DND-41 (cell line): ENCODE data around the gene SPTBN4.

ENCODE experiments used
- ATAC-seq: fragments of 200-7000 bp; cut with Tn5 transposase; 3 replicates; pipeline ENCODE4 v1.9.1; 2021; ENCODE audit warnings: low read depth; ENCODE audit not compliant: insufficient read depth
- DNase-seq: peaks from one replicate; pipeline ENCODE4 v3.0.0-alpha.2; 2020
- H2AFZ ChIP-seq: 2 replicates; pipeline ENCODE4 v1.6.0; 2012; ENCODE audit warnings: low read depth, low read length
- H3K27ac ChIP-seq: 2 replicates; pipeline ENCODE4 v1.5.1; 2012; ENCODE audit warnings: low read length, inconsistent platforms
- H3K27me3 ChIP-seq: fragments of 200-600 bp; sonication (generic); 2 replicates; pipeline ENCODE4 v1.6.0; 2012; ENCODE audit warnings: low read length, mild to moderate bottlenecking, inconsistent platforms; ENCODE audit not compliant: insufficient read depth, poor library complexity
- H3K36me3 ChIP-seq: 2 replicates; pipeline ENCODE4 v1.5.1; 2012; ENCODE audit warnings: low read length, inconsistent platforms; ENCODE audit not compliant: insufficient read depth
- H3K4me1 ChIP-seq: 2 replicates; pipeline ENCODE4 v1.5.1; 2012; ENCODE audit warnings: mild to moderate bottlenecking, low read length; ENCODE audit not compliant: insufficient read depth
- H3K4me2 ChIP-seq: 2 replicates; pipeline ENCODE4 v1.6.0; 2012; ENCODE audit warnings: mild to moderate bottlenecking, moderate library complexity, low read length, inconsistent platforms; ENCODE audit not compliant: insufficient read depth
- H3K4me3 ChIP-seq, 2 experiments: fragments of 200-600 bp in 1 of 2; shearing (Covaris generic) in 1 of 2; 2 replicates each; pipeline ENCODE4 v1.5.1; 2012 to 2016; ENCODE audit warnings: inconsistent platforms in 2 of 2, low read length in 2 of 2, mild to moderate bottlenecking in 2 of 2, low read depth in 1 of 2, moderate library complexity in 1 of 2
- H3K79me2 ChIP-seq: 2 replicates; pipeline ENCODE4 v1.6.0; 2012; ENCODE audit warnings: low read length, inconsistent platforms; ENCODE audit not compliant: insufficient read depth
- H3K9ac ChIP-seq: 2 replicates; pipeline ENCODE4 v1.6.0; 2012; ENCODE audit warnings: low read depth, mild to moderate bottlenecking, inconsistent platforms, low read length, moderate library complexity
- H3K9me3 ChIP-seq: 2 replicates; pipeline ENCODE4 v1.5.1; 2012; ENCODE audit warnings: low read length, moderate library complexity, mild to moderate bottlenecking, inconsistent platforms; ENCODE audit not compliant: insufficient read depth, severe bottlenecking
- H4K20me1 ChIP-seq: 2 replicates; pipeline ENCODE4 v1.6.0; 2012; ENCODE audit warnings: low read length; ENCODE audit not compliant: insufficient read depth
- CTCF ChIP-seq: IDR thresholded peaks from 2 replicates; pipeline ENCODE4 v1.5.1; 2012; ENCODE audit warnings: borderline replicate concordance, low read length, moderate library complexity, mild to moderate bottlenecking; ENCODE audit not compliant: poor library complexity, severe bottlenecking; ENCODE audit errors: extremely low read depth
- EZH2 ChIP-seq: IDR thresholded peaks from 3 replicates; pipeline ENCODE4 v1.6.1; 2012; ENCODE audit warnings: borderline replicate concordance, low read depth, mild to moderate bottlenecking, moderate library complexity, low read length, inconsistent platforms; ENCODE audit not compliant: severe bottlenecking

Gene SPTBN4

GRCh38 chr19:40599902-40600569 is 133.2 kb downstream of the SPTBN4 start:
- H3K9me3 ChIP-seq, result no peaks in the 10 kb centered on the region
- H3K36me3 ChIP-seq, result no peaks in the 10 kb centered on the region
- no peak overlapping the region for H2AFZ ChIP-seq
- TF ChIP-seq CTCF, result no peak
- no peak for TF ChIP-seq EZH2
- peaks cover 3% of the 10 kb centered on the region; the same call in 1 of the 2 replicates for H4K20me1 ChIP-seq
- H3K4me1 ChIP-seq, result peaks cover 39% of the 10 kb centered on the region
- H3K27ac ChIP-seq, result no peak overlapping the region
- no peak overlapping the region for H3K9ac ChIP-seq
- H3K4me2 ChIP-seq, result peak overlapping the region; percentile 3; the same call in 1 of the 2 replicates
- DNase-seq (no peak), ATAC-seq (no peak)
- no peak overlapping the region for H3K4me3 ChIP-seq
- H3K79me2 ChIP-seq, result no peaks in the 10 kb centered on the region
- peaks cover 13% of the 10 kb centered on the region for H3K27me3 ChIP-seq

- Histone ChIP-seq H3K9ac (no peak overlapping the region), H3K9me3 (no peaks in the 10 kb centered on the region), H3K4me1 (peaks cover 45% of the 10 kb centered on the region), H3K27me3 (peaks cover 13% of the 10 kb centered on the region), H3K27ac (no peak overlapping the region), H4K20me1 (peaks cover 3% of the 10 kb centered on the region; the same call in 1 of the 2 replicates), H3K36me3 (no peaks in the 10 kb centered on the region), H3K4me2 (no peak overlapping the region), H2AFZ (no peak overlapping the region), H3K4me3 (no peak overlapping the region), H3K79me2 (no peaks in the 10 kb centered on the region)
- DNase-seq, result no peak
- TF ChIP-seq EZH2 (no peak), CTCF (no peak)
- ATAC-seq, result no peak
These were observed 133.9 kb downstream of the SPTBN4 start for GRCh38 chr19:40600570-40601133.

- Histone ChIP-seq H3K9ac (no peak within 1 kb of the TSS), H3K4me2 (no peak within 1 kb of the TSS), H3K79me2 (no peaks in the 10 kb centered on the region), H3K9me3 (no peaks in the 10 kb centered on the region), H2AFZ (no peak within 1 kb of the TSS), H4K20me1 (peaks cover 3% of the 10 kb centered on the region; the same call in 1 of the 2 replicates), H3K4me1 (peaks cover 52% of the 10 kb centered on the region), H3K4me3 (no peak within 1 kb of the TSS), H3K27me3 (peaks cover 13% of the 10 kb centered on the region), H3K36me3 (no peaks in the 10 kb centered on the region), H3K27ac (no peak within 1 kb of the TSS)
- DNase-seq (no peak), ATAC-seq (no peak)
- no peak for TF ChIP-seq EZH2
- no peak for TF ChIP-seq CTCF
These were observed 134.6 kb downstream of the SPTBN4 start, which contains the start of gene LTBP4 for GRCh38 chr19:40601134-40601974. TSS of gene LTBP4 (plus strand) at chr19:40601369. CDS start at chr19:40601388, 19 bp downstream.
